OCI-LY7 (cell line): ENCODE data around the gene WNT16. TPM values are rescaled to one million over a fixed set of nuclear protein-coding genes. Genes with fewer than 3 reads are reported as not detected.
"Not testable (repeated sequence)": the region's sequence is repeated elsewhere in the genome, so short reads cannot be mapped to it uniquely, and the experiment has no call there.

Experiments
- BruUV-seq: library from RNA; stranded (reverse); fragments of 400-500 nt; replicated peaks from 2 replicates; lab custom pipeline; 2021; lab: Mats Ljungman, UMichigan
- CTCF ChIA-PET: fragments of 300-600 bp; sonication (Branson Sonifier 250); formaldehyde crosslinking; loops from one replicate; lab custom pipeline; 2022; ENCODE audit warnings: antibody characterized with exemption; ENCODE audit not compliant: unreplicated experiment; lab: Charles Lee
- POLR2A ChIA-PET: fragments of 300-600 bp; sonication (Branson Sonifier 250); formaldehyde crosslinking; loops from one replicate; lab custom pipeline; 2022; ENCODE audit warnings: antibody characterized with exemption; lab: Charles Lee
- DNase-seq: peaks from one replicate; pipeline ENCODE4 v3.0.0-alpha.2; 2015; ENCODE audit warnings: low spot score
- H2AFZ ChIP-seq: fragments of 200-600 bp; sonication (generic), shearing (Covaris generic); 2 replicates; pipeline ENCODE4 v1.6.1; 2014; ENCODE audit warnings: mild to moderate bottlenecking, antibody characterized with exemption, low read length, moderate library complexity
- H3K27ac ChIP-seq: fragments of 200-600 bp; sonication (generic); 2 replicates; pipeline ENCODE4 v1.5.1; 2014; ENCODE audit warnings: mixed run types, low read depth, mild to moderate bottlenecking, moderate library complexity, low read length, inconsistent platforms; ENCODE audit not compliant: poor library complexity, severe bottlenecking
- H3K36me3 ChIP-seq: fragments of 200-600 bp; sonication (generic); 2 replicates; pipeline ENCODE4 v1.6.1; 2014; ENCODE audit warnings: mild to moderate bottlenecking, antibody characterized with exemption, low read length, moderate library complexity, mixed read lengths; ENCODE audit not compliant: insufficient read depth
- H3K4me1 ChIP-seq: fragments of 200-600 bp; sonication (generic); 2 replicates; pipeline ENCODE4 v1.5.1; 2014; ENCODE audit warnings: mild to moderate bottlenecking, low read length; ENCODE audit not compliant: insufficient read depth, poor library complexity, severe bottlenecking
- H3K4me2 ChIP-seq: fragments of 200-600 bp; sonication (generic); 2 replicates; pipeline ENCODE4 v1.6.1; 2014; ENCODE audit warnings: mild to moderate bottlenecking, low read length
- H3K4me3 ChIP-seq: fragments of 200-600 bp; sonication (generic); 2 replicates; pipeline ENCODE4 v1.5.1; 2014; ENCODE audit warnings: mild to moderate bottlenecking, low read depth, low read length; ENCODE audit not compliant: poor library complexity, severe bottlenecking
- H3K79me2 ChIP-seq: fragments of 200-600 bp; sonication (generic); 2 replicates; pipeline ENCODE4 v1.6.1; 2016; ENCODE audit warnings: low read depth, mild to moderate bottlenecking, low read length, moderate library complexity, mixed read lengths; ENCODE audit not compliant: insufficient read depth
- H3K9me2 ChIP-seq: fragments of 200-600 bp; sonication (generic); 2 replicates; pipeline ENCODE4 v1.6.1; 2016; ENCODE audit warnings: mild to moderate bottlenecking, low read length, mixed read lengths; ENCODE audit not compliant: insufficient read depth
- H3K9me3 ChIP-seq: fragments of 200-600 bp; sonication (generic); 2 replicates; pipeline ENCODE4 v1.6.1; 2014; ENCODE audit warnings: mild to moderate bottlenecking, mixed run types, low read length, mixed read lengths
- H4K20me1 ChIP-seq: fragments of 200-600 bp; sonication (generic); 2 replicates; pipeline ENCODE4 v1.6.1; 2014; ENCODE audit warnings: mild to moderate bottlenecking, antibody characterized with exemption, low read length, moderate library complexity, mixed read lengths; ENCODE audit not compliant: insufficient read depth
- CTCF ChIP-seq: fragments of 200-600 bp; sonication (generic); conservative IDR thresholded peaks from 2 replicates; pipeline ENCODE4 v1.5.1; 2014; ENCODE audit warnings: mild to moderate bottlenecking, antibody characterized with exemption, low read length, moderate library complexity, mixed read lengths
- EZH2phosphoT487 ChIP-seq: fragments of 200-600 bp; sonication (generic); IDR thresholded peaks from 2 replicates; pipeline ENCODE4 v1.6.1; 2018; ENCODE audit warnings: low read depth, borderline replicate concordance, mild to moderate bottlenecking, mixed run types, antibody characterized with exemption, low read length, moderate library complexity, mixed read lengths
- intact Hi-C: fragments of 100-400 bp; cut with micrococcal nuclease; formaldehyde crosslinking; loops from one replicate; pipeline ENCODE4 v1.10.0; 2022; ENCODE audit not compliant: unreplicated experiment
- total RNA-seq, 2 experiments: library from RNA; depleted of rRNA in 1 of 2; stranded (reverse); fragments of >200 nt in 1 of 2; shearing (Covaris generic) in 1 of 2; gene quantifications; 2 replicates each; pipeline ENCODE4 v1.2.3, GENCODE V29; 2014 to 2022

The WNT16 gene
- total RNA-seq, 2 experiments from 2014 or later: not detected

- DNase-seq: peak; percentile 8
- intact Hi-C loops: no loop called here
Measured at GRCh38 chr7:121286742-121287734, 41.8 kb upstream of the WNT16 start.

GRCh38 chr7:121288894-121289293 lies 39.9 kb upstream of the WNT16 start:
- POLR2A ChIA-PET: no interaction called here

More at GRCh38 chr7:121286742-121287734, 41.8 kb upstream of the WNT16 start:
- H3K9me2 ChIP-seq: no peaks in the 10 kb centered on the region
- TF ChIP-seq CTCF: no peak
- TF ChIP-seq EZH2phosphoT487: no peak
- H3K36me3 ChIP-seq: no peaks in the 10 kb centered on the region; the same call in 1 of the 2 replicates
- ChIA-PET CTCF (no interaction called here), POLR2A (interaction anchor here (0.6 kb wide), 1 partner anchor 343 kb away, joined by 4 read pairs; no protein-coding TSS in a partner anchor)
- H3K4me1 ChIP-seq: no peaks in the 10 kb centered on the region
- H2AFZ ChIP-seq: no peak overlapping the region; the same call in 1 of the 2 replicates
- H4K20me1 ChIP-seq: no peaks in the 10 kb centered on the region
- no peak overlapping the region for H3K4me2 ChIP-seq
- H3K4me3 ChIP-seq: no peak overlapping the region
- no peaks in the 10 kb centered on the region for H3K79me2 ChIP-seq
- H3K9me3 ChIP-seq: peaks cover 5% of the 10 kb centered on the region; the same call in 1 of the 2 replicates
- H3K27ac ChIP-seq: no peak overlapping the region
- BruUV-seq: no TSS peak

DNA sequence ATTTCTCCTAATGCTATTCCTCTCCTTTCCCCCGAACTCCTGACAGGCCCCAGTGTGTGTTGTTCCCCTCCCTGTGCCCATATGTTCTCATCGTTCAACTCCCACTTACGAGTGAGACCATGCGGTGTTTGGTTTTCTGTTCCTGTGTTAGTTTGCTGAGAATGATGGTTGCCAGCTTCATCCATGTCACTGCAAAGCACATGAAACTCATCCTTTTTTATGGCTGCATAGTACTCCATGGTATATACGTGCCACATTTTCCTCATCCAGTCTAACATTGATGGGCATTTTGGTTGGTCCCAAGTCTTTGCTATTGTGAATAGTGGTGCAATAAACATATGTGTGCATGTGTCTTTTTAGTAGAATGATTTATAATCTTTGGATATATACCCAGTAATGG lies 38.9 kb upstream of the WNT16 start:
- H3K9me3 ChIP-seq, H3K4me3 ChIP-seq, H3K36me3 ChIP-seq, POLR2A ChIA-PET, BruUV-seq, H3K79me2 ChIP-seq, H3K4me1 ChIP-seq, CTCF ChIA-PET, DNase-seq, H4K20me1 ChIP-seq, H3K4me2 ChIP-seq, H3K27ac ChIP-seq, H2AFZ ChIP-seq, intact Hi-C loops, H3K9me2 ChIP-seq: not testable (repeated sequence)

More at GRCh38 chr7:121288894-121289293, 39.9 kb upstream of the WNT16 start:
- H3K79me2 ChIP-seq: no peaks in the 10 kb centered on the region
- CTCF ChIA-PET: no interaction called here
- no peaks in the 10 kb centered on the region for H4K20me1 ChIP-seq
- H3K36me3 ChIP-seq: no peaks in the 10 kb centered on the region; the same call in 1 of the 2 replicates
- no peak overlapping the region for H3K27ac ChIP-seq
- BruUV-seq: no TSS peak
- no peaks in the 10 kb centered on the region for H3K9me2 ChIP-seq
- DNase-seq: no peak
- TF ChIP-seq EZH2phosphoT487 (no peak), CTCF (no peak)
- intact Hi-C loops: no loop called here
- no peak overlapping the region for H3K4me3 ChIP-seq
- H2AFZ ChIP-seq: no peak overlapping the region
- no peak overlapping the region for H3K4me2 ChIP-seq
- H3K9me3 ChIP-seq: peaks cover 5% of the 10 kb centered on the region; the same call in 1 of the 2 replicates
- no peaks in the 10 kb centered on the region for H3K4me1 ChIP-seq
